HFFc6 (cell line): Measurements from ENCODE around the gene C22orf42. TPM values are rescaled to one million over a fixed set of nuclear protein-coding genes. Genes with fewer than 3 reads are reported as not detected.

Experiments
- DNase-seq: peaks from one replicate; pipeline ENCODE4 v3.0.0-alpha.2; 2018
- H3K27ac Mint-ChIP-seq: 2 replicates; pipeline ENCODE4 v1.8.0; 2020; ENCODE audit warnings: mild to moderate bottlenecking, mixed read lengths
- H3K27me3 Mint-ChIP-seq: 2 replicates; pipeline ENCODE4 v1.8.0; 2021; ENCODE audit warnings: mild to moderate bottlenecking, moderate library complexity, mixed read lengths; ENCODE audit not compliant: insufficient read depth
- H3K36me3 Mint-ChIP-seq: 2 replicates; pipeline ENCODE4 v1.8.0; 2021; ENCODE audit warnings: low read depth, mixed read lengths
- H3K4me1 Mint-ChIP-seq: 2 replicates; pipeline ENCODE4 v1.8.0; 2020; ENCODE audit warnings: low read depth, mixed read lengths
- H3K4me3 Mint-ChIP-seq: 2 replicates; pipeline ENCODE4 v1.8.0; 2020; ENCODE audit warnings: mild to moderate bottlenecking, moderate library complexity, mixed read lengths
- H3K9me3 Mint-ChIP-seq: 2 replicates; pipeline ENCODE4 v1.8.0; 2020; ENCODE audit warnings: mild to moderate bottlenecking, mixed read lengths
- total RNA-seq, 6 experiments: library from RNA; stranded (reverse); fragmentation: NEBNext Ultra II Directional; extraction: Animal tissue kit (Norgen Biotek cat#: 25700); gene quantifications; 2 replicates in 1 of 6; 3 replicates in 5 of 6; pipeline ENCODE4 v1.2.3, GENCODE V29; 2021
- TF ChIP-seq, protein P1 (sequence below): fragments of 200-600 bp; sonication (generic); IDR thresholded peaks from 2 replicates; pipeline ENCODE4 v1.5.0; 2021; ENCODE audit warnings: antibody characterized with exemption, mild to moderate bottlenecking

Gene C22orf42
- total RNA-seq, 6 experiments from 2014 or later = not detected

DNA sequence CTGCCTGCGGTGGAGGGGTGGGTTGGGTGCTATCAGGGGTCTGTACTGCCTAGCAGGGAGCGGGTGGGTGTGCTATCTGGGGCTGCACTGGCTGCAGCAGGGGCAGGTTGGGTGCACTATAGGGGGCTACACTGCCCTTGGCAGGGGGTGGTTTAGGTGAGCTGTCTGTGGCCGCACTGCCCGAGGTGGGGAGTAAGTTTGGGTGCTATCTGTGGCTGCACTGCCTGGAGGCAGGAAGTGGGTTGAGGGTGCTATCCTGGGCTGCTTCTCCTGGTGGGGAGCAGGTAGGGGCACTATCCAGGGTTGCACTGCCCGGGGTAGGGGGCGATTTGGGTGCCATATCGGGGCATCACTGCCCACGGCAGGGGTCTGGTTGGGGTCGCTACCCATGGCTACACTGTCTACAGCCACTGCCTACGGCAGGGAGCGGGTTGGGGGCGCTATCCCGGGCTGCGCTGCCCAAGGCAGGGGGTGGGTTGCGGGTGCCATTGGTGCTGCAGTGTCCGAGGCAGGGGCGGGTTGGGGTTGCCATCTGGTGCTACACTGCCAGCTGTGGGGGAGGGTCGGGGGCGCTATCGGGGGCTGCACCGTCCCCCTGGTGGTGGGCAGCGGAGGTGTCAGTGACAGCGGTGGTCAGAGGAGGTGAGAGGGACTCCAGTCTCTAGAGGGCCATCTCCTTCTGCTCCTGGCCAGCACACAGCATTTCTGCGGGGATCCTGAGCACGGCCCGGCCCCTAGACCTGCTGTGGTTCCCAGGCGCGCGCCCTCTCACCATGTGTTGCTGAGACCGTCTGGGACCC lies 47.1 kb upstream of the C22orf42 start:
- Mint-ChIP-seq H3K9me3 (no peaks in the 10 kb centered on the region), H3K4me1 (peaks cover 7% of the 10 kb centered on the region), H3K4me3 (no peak overlapping the region), H3K27me3 (peaks cover 32% of the 10 kb centered on the region), H3K27ac (no peak overlapping the region), H3K36me3 (no peaks in the 10 kb centered on the region)
- no peak for DNase-seq
- TF ChIP-seq, protein P1, sequence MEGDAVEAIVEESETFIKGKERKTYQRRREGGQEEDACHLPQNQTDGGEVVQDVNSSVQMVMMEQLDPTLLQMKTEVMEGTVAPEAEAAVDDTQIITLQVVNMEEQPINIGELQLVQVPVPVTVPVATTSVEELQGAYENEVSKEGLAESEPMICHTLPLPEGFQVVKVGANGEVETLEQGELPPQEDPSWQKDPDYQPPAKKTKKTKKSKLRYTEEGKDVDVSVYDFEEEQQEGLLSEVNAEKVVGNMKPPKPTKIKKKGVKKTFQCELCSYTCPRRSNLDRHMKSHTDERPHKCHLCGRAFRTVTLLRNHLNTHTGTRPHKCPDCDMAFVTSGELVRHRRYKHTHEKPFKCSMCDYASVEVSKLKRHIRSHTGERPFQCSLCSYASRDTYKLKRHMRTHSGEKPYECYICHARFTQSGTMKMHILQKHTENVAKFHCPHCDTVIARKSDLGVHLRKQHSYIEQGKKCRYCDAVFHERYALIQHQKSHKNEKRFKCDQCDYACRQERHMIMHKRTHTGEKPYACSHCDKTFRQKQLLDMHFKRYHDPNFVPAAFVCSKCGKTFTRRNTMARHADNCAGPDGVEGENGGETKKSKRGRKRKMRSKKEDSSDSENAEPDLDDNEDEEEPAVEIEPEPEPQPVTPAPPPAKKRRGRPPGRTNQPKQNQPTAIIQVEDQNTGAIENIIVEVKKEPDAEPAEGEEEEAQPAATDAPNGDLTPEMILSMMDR = no peak

DNA sequence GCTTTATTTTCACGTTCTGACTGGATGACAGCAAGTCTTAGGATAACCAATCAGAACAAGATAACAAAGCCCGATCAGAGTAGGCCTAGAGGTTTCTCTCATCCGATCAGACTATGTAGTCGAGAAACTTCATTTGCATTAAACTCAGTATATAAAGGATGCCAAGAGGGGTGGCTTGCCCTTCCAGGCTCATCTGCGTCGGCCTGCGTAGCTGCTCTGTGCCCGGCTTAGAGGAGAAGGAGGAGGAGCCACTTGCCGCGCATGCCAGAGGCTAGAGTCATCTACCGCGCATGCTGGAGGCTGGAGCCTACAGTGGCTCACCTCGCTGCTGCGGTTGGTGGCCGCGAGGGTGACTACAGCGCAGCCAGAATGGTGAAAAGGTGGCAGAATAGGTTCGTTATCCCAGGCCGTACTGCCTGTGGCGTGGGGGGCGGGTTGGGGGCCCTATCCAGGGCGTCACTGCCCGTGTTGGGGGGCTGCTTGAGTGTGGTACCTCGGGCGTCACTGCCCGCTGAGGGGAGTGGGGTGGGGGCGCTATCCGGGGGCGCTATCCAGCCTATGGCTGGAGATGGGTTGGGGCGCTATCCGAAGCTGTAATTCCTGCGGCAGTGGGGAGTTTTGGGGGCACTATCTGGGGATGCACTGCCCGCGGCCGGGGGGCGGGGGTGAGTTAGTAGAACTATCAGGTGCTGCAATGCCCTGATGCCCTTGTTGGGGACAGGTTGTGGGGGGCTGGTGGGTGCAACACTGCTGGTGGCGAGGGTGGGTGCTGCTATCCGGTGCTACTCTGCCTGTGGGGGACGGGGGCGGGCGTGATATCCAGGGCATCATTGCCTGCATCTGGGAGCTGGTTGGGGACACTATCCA lies 46.0 kb upstream of the C22orf42 start, which contains the start of gene RFPL2:
Gene RFPL2 (minus strand): TSS at position 218 of the 867 bp plus-strand sequence. CDS start 2,622 bp downstream, outside the sequence.
- peak; percentile 30 for DNase-seq
- no peaks in the 10 kb centered on the region for H3K36me3 Mint-ChIP-seq
- H3K4me3 Mint-ChIP-seq = peak within 1 kb of the TSS; percentile 61; the same call in 1 of the 2 replicates
- peaks cover 7% of the 10 kb centered on the region for H3K4me1 Mint-ChIP-seq
- H3K27me3 Mint-ChIP-seq = peaks cover 33% of the 10 kb centered on the region
- no peak within 1 kb of the TSS for H3K27ac Mint-ChIP-seq
- TF ChIP-seq, protein P1 = no peak; the same call in 1 of the 2 replicates
- no peaks in the 10 kb centered on the region for H3K9me3 Mint-ChIP-seq

DNA sequence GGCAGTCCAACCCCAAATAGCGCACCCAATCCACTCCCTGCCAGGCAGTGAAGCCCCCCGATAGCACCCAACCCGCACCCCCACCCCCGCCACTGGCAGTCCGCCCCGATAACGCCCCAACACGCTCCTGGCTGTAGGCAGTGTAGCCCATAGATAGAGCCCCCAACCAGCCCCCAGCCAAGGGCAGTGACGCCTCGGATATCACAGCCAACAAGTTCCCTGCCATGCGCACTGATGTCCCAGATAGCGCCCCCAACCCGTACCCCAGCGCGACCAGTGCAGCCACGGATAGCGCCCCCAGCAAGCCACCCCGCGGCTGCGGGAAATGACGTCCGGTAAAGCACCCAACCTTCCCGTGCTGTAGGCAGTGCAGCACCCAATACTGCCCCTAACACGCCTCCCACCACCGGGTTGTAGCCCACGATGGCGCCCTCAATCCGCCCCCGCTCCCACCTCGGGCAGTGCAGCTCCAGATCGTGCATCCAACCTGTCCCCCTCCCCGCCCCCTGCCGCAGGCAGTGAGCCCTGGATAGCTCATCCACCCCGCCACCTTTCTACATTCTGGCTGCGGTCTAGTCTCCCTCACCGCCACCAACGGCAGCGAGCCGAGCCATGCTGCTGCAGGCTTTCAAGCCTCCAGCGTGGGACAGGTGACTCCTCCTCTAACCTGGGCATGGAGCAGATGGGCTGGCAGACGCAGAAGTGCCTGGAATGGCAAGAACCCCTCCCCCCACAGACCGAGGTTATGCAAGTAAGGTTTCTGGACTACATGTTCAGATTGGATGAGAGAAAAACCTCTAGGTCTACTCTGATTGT lies 45.1 kb upstream of the C22orf42 start:
- Mint-ChIP-seq H3K4me1 (peaks cover 7% of the 10 kb centered on the region), H3K9me3 (no peaks in the 10 kb centered on the region), H3K36me3 (no peaks in the 10 kb centered on the region), H3K4me3 (no peak overlapping the region; the same call in 1 of the 2 replicates), H3K27ac (no peak overlapping the region), H3K27me3 (peaks cover 36% of the 10 kb centered on the region)
- DNase-seq = no peak
- TF ChIP-seq, protein P1 = no peak

DNA sequence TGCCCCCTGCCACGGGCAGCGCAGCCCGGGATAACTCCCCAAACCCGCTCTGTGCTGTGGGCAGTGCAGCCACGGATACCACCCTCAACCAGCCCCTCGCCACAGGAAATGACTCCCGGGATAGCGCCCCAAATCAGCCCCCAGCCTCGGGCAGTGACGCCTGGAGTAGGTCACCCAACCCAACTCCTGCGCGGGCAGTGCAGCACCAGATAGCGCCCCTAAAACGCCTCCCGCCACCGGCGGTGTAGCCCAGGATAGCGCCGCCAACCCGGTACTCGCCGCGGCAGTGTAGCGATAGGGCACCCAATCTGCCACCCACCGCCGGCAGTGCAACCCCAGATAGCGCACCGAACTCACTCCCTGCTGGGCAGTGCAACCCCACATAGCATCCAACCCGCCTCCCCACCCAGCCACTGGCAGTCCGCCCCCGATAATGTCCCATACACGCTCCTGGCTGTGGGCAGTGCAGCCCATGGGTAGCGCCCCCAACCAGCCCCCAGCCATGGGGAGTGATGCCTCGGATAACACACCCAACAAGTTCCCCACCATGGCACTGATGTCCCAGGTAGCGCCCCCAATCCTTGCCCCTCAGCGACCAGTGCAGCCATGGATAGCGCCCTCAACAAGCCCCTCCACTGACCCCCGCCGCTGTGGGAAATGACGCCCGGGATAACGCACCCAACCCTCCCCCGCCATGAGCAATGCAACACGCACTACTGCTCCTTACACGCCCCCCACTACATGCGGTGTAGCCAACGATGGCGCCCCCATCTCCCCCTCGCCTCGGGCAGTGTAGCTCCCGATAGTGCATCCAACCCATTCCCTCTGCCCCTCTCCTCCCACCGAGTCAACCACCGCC lies 44.3 kb upstream of the C22orf42 start:
- peaks cover 7% of the 10 kb centered on the region for H3K4me1 Mint-ChIP-seq
- no peaks in the 10 kb centered on the region for H3K9me3 Mint-ChIP-seq
- no peak overlapping the region for H3K27ac Mint-ChIP-seq
- no peak overlapping the region for H3K4me3 Mint-ChIP-seq
- TF ChIP-seq, protein P1 = no peak
- peaks cover 41% of the 10 kb centered on the region for H3K27me3 Mint-ChIP-seq
- H3K36me3 Mint-ChIP-seq = no peaks in the 10 kb centered on the region
- DNase-seq = no peak
